HG02938 (cell line): ENCODE data around the gene ZNF791.
"Not testable (repeated sequence)": the region's sequence is repeated elsewhere in the genome, so short reads cannot be mapped to it uniquely, and the experiment has no call there.

Experiments
- ATAC-seq: cut with Tn5 transposase; IDR thresholded peaks from one replicate; pipeline ENCODE4 v1.9.1; 2021; ENCODE audit warnings: mild to moderate bottlenecking, moderate library complexity; ENCODE audit not compliant: unreplicated experiment

The ZNF791 gene

DNA sequence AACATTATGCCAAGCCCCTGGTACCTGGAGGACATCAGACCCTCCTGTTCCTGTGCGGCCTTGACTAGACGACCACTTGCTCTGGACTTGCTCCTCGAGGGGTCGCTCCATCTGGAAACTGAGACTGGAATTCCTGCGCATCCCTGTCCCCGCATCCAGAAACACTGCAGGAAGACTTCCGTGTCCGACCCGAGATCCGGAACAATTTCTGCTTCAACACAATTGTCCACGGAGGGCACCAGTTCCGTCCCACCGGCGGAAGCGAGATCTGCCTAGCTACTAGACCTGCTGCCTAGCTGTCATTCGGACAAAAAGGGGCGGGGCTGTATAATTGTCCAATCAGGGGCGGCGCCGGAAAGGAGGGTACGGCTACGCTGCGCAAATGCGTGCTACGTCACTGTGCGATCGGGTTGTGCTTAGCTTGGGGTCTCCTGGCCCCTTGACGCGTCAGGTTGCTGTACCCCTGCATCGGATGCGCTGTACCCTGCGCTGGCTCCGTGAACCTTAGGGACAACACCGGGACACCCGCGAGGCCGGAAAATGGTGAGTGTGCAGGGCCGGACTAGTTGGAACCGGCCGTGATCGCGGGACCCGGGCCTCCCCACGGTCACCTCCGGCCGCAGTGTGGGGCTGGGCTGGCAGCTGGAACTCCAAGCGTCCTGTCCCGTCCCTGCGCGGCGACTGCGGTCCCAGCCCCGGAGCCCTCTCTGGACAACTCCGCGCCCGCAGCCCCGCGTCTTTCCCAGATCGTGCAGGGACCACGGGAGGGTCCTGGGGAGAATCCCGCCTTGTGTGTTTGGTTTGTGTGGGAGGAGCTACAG lies at the start of gene ZNF791, which contains the start of gene ZNF490:
ZNF791 (plus strand) TSS at position 381 of the 821 bp plus-strand sequence; CDS start at position 541, 160 bp downstream.
ZNF490 (minus strand) TSS at position 274 of the 821 bp plus-strand sequence; CDS start at position 141, 133 bp downstream.
- ATAC-seq = peak; percentile 73

DNA sequence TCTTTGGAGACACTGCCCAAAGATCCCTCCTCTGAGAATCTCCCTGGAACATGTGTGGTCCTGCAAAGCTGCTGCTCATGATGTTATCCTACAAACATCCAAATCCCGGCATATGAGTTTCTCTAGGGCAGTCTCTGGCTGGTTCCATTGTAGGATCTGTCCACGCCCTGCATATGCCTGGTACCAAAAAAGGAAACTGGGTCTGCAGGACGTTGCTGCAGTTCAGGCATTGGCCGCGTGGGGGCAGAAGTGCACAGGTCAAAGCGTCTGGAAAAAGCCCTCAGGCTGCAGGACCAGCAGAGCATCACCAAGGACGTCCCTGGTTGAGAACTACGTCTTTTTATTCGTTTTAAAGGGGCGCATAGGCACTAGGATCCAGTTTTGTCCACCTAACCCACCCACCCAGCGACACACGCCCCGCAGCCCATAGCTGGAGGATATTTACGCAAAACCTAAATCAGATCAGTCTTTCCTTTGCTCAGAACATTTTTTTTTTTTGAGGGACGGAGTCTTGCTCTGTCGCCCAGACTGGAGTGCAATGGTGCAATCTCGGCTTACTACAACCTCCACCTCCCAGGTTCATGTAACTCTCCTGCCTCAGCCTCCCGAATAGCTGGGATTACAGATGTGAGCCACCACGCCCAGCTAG lies 46.6 kb upstream of the ZNF791 start:
- no peak for ATAC-seq

- not testable (repeated sequence) for ATAC-seq
Observed at GRCh38 chr19:12566380-12566779, 44.3 kb upstream of the ZNF791 start.

- no peak for ATAC-seq
Observed at GRCh38 chr19:12567951-12568350, 42.8 kb upstream of the ZNF791 start.

DNA sequence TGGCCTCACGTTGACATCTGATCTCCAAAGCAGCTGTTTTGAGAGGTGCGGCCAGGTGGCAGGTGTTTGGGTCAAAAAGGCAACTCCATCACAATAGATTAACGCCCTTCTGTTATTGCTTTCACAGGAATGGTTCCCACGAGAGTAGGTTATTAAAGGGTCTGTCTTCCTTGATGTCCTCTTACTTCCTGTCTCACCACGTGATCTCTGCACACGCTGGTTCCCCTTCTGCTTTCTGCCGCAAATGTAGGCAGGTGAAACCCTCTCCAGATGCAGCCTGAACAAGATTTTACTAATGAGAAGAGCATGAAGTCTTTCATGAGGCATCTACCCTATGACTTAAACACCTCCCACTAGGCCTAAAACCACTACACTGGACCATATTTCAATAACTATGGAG lies 36.7 kb upstream of the ZNF791 start:
- ATAC-seq = no peak

DNA sequence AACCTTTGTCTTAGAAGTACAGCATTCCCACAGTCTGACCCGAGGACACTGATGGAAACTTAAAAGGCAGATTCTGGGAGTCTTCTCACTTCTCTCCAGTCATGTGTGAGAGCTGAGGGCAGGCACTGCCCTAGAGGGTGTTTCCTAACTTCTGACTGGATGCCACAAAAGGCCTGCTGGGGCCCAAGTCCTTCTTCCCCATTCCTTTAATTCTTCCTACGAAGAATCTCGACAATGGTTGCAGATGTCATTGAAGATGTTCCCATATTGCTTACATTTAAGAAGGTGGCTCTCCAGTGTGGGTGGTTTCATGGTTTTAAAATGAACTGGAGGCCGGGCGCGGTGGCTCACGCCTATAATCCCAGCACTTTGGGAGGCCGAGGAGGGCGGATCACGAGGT lies 32.1 kb upstream of the ZNF791 start:
- ATAC-seq = no peak

DNA sequence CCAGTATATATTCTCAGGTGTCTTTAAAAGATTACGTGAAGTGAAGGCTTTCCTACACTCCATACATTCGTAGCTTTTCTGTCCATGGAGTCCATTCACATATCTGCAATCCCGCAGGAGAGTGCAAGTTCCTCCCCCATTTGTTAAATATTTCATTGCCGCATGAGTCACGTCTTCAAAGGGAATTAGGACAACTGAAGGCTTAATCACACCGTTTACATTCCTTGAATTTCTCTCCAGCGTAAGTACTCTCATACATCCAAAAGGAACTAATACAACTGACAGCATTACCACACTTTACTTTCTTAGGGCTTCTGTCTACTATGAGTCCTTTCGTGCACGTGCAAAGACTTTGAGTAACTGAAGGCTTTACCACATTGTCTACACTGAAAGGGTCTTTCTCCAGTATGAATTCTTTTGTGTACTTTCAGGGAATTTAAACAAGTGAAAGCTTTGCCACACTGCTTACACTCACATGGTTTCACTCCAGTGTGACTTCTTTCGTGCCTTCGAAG lies 30.5 kb upstream of the ZNF791 start:
- ATAC-seq = no peak

GRCh38 chr19:12581100-12581499 lies 29.6 kb upstream of the ZNF791 start:
- no peak for ATAC-seq

GRCh38 chr19:12596485-12596884 lies 14.2 kb upstream of the ZNF791 start:
- no peak for ATAC-seq

DNA sequence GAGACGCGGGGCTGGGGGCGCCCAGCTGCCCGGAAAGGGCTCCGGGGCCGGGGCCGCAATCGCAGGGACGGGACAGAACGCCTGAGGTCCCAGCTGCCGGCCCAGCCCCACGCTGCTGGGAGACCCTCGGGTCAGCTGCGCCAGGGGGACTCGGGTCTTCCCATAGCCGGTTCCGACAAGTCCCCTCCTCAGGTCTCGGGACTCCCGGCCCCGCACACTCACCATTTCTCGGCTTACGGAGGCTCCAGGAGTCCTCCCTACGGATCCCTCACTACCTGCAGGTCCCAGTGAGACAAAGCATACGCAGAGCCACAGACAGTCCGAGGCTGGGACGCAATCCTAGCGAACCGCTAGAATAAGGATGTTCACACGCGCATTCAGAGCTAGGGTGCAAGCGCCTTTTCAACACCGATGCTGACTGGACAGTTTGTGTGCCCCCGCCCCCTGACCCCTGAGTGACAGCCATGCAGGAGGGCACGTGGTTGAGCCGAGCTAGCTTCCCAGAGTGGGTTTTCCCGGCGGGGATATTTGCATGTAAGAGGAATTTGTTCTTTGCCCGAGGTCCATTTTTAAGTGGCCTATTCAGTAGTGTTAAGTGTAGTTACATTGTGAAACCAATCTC lies 13.7 kb upstream of the ZNF791 start:
- no peak for ATAC-seq

GRCh38 chr19:12597594-12597993 lies 13.1 kb upstream of the ZNF791 start:
- ATAC-seq = no peak

GRCh38 chr19:12603714-12604113 lies 7.0 kb upstream of the ZNF791 start:
- ATAC-seq = no peak

- ATAC-seq = no peak
Observed at GRCh38 chr19:12606796-12607195, 3.9 kb upstream of the ZNF791 start.

- ATAC-seq = no peak
Observed at GRCh38 chr19:12607631-12608030, 3.1 kb upstream of the ZNF791 start.

- ATAC-seq = no peak
Observed at GRCh38 chr19:12611361-12611699, 610 bp downstream of the ZNF791 start.

GRCh38 chr19:12617646-12618045 lies 6.9 kb downstream of the ZNF791 start:
- ATAC-seq = no peak

- not testable (repeated sequence) for ATAC-seq
Observed at GRCh38 chr19:12621253-12622024, 10.7 kb downstream of the ZNF791 start.

DNA sequence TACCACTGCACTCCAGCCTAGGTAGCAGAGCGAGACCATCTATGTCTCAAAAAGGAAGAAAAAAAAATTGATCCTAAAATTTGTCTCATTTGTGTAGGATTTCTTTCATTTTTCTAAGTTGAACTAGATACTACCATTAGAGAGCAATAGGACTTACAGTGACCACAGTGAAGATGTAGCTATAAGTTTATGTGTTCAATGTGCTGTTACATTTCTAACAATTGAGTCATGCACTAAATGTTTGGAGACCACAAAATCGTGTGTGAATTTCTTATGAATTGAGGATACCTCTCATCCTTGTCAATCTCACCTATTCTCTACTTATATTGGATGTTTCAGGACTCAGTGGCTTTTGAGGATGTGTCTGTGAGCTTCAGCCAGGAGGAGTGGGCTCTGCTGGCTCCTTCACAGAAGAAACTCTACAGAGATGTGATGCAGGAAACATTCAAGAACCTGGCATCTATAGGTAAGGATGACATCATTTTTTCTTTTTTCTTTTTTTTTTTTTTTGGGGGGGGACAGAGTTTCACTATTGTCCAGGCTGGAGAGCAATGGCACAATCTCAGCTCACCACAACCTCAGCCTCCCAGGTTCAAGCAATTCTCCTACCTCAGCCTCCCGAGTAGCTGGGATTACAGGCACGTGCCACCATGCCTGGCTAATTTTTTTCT lies 12.8 kb downstream of the ZNF791 start:
- no peak for ATAC-seq

GRCh38 chr19:12626958-12627357 lies 16.2 kb downstream of the ZNF791 start:
- ATAC-seq = no peak
